Cardiac muscle cell (in vitro differentiated cells and primary cell): ENCODE measurements around the gene KCNMB2. TPM values are rescaled to one million over a fixed set of nuclear protein-coding genes. Genes with fewer than 3 reads are reported as not detected.

Source experiments
- DNase-seq, 2 donors: peaks; one replicate each; pipeline versions ENCODE4 v3.0.0 to v3.0.0-alpha.2; 2010 to 2017; ENCODE audit warnings: low read depth in 1 of 2, low spot score in 1 of 2
- H3K27ac ChIP-seq: fragments of 200-600 bp; sonication (generic); 2 replicates; pipeline ENCODE4 v1.5.1; 2016
- H3K27me3 ChIP-seq: fragments of 200-600 bp; sonication (generic); 2 replicates; pipeline ENCODE4 v1.6.0; 2016; ENCODE audit warnings: control low read depth
- H3K36me3 ChIP-seq: fragments of 200-600 bp; sonication (generic); 2 replicates; pipeline ENCODE4 v1.5.1; 2016; ENCODE audit warnings: control low read depth
- H3K4me1 ChIP-seq: fragments of 200-600 bp; sonication (generic); 2 replicates; pipeline ENCODE4 v1.8.1; 2017; ENCODE audit warnings: low read depth, mild to moderate bottlenecking, mixed run types
- H3K4me3 ChIP-seq: fragments of 200-600 bp; sonication (generic); 2 replicates; pipeline ENCODE4 v1.5.1; 2016; ENCODE audit warnings: mild to moderate bottlenecking
- H3K9me3 ChIP-seq: fragments of 200-600 bp; sonication (generic); 2 replicates; pipeline ENCODE4 v1.5.1; 2017; ENCODE audit warnings: low read depth, mild to moderate bottlenecking, control low read depth
- CTCF ChIP-seq: IDR thresholded peaks from 2 replicates; pipeline ENCODE4 v1.5.1; 2012; ENCODE audit warnings: low read depth, mild to moderate bottlenecking, low read length
- polyA plus RNA-seq: library from polyadenylated mRNA; unstranded; fragments of >200 nt; fragmentation: Nextera tagmentation; extraction: Ambion mirVana; gene quantifications from 2 replicates; pipeline ENCODE4 v1.2.1, GENCODE V29; 2016
- total RNA-seq: library from RNA; depleted of rRNA; stranded (reverse); fragments of >200 nt; gene quantifications from 2 replicates; pipeline ENCODE4 v1.2.3, GENCODE V29; 2016

Gene KCNMB2
- total and polyA plus RNA-seq, 2 experiments from 2014 or later, result 0.33 TPM; not detected in 1

DNA sequence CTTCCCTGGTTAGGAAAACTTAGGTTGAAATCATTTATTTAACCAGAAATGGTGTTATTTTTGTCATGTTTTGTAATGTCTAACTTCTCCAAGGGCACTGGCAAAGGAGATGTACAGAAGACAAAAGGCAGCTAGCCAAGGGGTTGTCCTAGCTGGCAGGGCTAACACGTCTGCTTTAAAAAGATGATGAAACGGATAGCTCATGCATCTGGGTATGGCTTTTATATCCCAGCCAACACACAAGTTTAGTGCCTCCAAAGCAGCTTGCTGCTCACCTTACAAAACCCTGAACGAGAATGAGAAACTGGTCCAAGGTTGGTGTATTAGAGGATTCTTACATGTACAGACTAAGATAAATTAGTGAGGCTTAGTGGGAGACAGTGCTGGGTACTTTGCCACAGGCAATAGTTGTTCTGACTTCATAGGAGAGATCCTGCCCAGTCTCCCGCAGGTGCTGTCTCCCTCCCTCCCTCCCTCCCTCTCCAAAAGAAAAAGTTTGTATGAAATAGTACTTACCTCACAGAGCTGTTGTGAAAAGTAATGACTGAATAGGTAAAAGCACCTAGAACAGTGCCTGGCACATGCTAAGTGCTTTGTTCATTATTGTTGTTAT lies 47.8 kb downstream of the KCNMB2 start:
- DNase-seq, result no peak
- no peak for TF ChIP-seq CTCF
- H3K4me1 ChIP-seq, result no peaks in the 10 kb centered on the region
- no peaks in the 10 kb centered on the region for H3K9me3 ChIP-seq
- no peak overlapping the region for H3K4me3 ChIP-seq
- H3K27ac ChIP-seq, result no peak overlapping the region
- no peaks in the 10 kb centered on the region for H3K27me3 ChIP-seq
- no peaks in the 10 kb centered on the region for H3K36me3 ChIP-seq

DNA sequence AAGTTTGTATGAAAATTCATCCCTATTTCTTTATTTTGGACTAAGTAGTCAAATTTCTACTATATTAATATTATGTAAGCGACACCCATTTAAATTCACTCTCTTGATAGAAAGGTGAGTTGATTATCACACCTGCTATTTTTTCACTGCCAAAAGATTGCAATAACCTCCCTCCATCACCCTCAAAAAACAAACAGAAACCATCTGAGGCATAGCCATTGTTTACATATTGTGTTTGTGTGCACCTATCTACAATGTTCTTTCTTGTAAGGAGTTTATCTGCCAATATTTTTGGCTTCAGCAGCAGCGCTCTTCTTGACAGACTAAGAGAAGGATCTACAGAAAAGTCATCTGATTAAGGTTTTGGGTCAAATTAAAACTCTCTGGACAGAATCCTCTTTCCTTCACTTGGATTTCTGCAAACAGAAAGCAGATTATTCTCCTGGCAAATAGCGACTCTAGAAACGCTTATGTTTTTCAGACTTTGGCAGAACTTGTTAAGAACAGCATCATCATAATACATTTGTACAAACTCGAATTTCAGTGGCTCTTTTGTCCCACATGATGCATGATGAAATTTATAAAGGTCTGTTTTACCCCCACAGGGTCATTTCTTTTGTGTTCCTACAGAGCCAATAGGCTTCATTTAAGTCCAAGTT lies 48.6 kb downstream of the KCNMB2 start:
- no peak for TF ChIP-seq CTCF
- H3K9me3 ChIP-seq, result no peaks in the 10 kb centered on the region
- H3K27me3 ChIP-seq, result no peaks in the 10 kb centered on the region
- no peak for DNase-seq
- H3K4me3 ChIP-seq, result no peak overlapping the region
- no peaks in the 10 kb centered on the region for H3K36me3 ChIP-seq
- H3K4me1 ChIP-seq, result no peaks in the 10 kb centered on the region
- H3K27ac ChIP-seq, result no peak overlapping the region

DNA sequence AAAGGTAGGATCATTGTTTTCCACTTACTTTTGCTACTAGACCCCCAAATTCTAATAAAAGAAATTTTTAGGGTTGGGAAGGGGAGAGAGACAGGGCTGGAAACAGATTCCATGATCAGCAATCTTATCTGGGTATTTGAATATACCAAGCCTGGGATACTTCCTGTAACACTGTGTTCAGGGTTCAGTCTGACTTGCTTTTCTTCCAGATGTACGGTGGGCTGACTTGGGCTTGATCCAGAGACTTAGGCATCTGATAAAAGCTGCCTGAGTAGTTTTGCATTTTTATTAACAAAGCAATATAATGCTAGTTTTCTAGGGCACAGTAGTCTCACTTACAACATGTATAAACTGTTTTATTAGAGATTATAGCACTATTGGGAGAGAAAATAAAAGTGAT lies 49.2 kb downstream of the KCNMB2 start:
- Histone ChIP-seq H3K27me3 (no peaks in the 10 kb centered on the region), H3K9me3 (no peaks in the 10 kb centered on the region), H3K4me3 (no peak overlapping the region), H3K36me3 (no peaks in the 10 kb centered on the region), H3K27ac (no peak overlapping the region), H3K4me1 (no peaks in the 10 kb centered on the region)
- TF ChIP-seq CTCF, result no peak
- no peak for DNase-seq

- no peaks in the 10 kb centered on the region for H3K4me1 ChIP-seq
- no peak for DNase-seq
- TF ChIP-seq CTCF, result no peak
- no peaks in the 10 kb centered on the region for H3K27me3 ChIP-seq
- no peaks in the 10 kb centered on the region for H3K36me3 ChIP-seq
- H3K27ac ChIP-seq, result no peak overlapping the region
- H3K4me3 ChIP-seq, result no peak overlapping the region
- H3K9me3 ChIP-seq, result no peaks in the 10 kb centered on the region
These were observed 49.8 kb downstream of the KCNMB2 start for GRCh38 chr3:178586076-178586475.

GRCh38 chr3:178588628-178589027 lies 52.4 kb downstream of the KCNMB2 start:
- Histone ChIP-seq H3K4me3 (no peak overlapping the region), H3K9me3 (no peaks in the 10 kb centered on the region), H3K27me3 (no peaks in the 10 kb centered on the region), H3K36me3 (no peaks in the 10 kb centered on the region), H3K27ac (no peak overlapping the region), H3K4me1 (no peaks in the 10 kb centered on the region)
- no peak for TF ChIP-seq CTCF
- no peak for DNase-seq
